Measurements from ENCODE around the gene CUEDC2.

DNA sequence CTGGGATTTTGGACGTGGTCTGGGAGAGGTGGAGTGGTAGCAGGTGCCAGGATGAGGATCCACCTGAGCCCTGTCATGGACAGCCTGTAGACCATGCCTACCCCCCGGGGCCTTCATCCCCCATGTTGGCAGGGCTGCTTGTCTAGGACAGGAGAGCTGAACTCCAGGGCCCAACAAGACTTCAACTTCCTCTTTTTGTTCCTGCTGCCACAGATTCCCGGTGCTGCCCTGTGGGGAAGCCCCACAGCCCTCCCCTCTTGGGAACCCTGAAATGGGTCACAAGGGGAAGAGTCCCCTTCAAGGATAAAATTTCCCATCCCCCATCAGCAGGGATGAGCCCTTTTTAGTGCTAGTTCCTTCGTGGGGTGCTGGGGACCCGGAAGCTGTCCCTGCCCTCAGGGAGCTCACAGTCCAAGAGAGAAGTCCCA lies 1.3 kb upstream of the CUEDC2 start:
- TF ChIP-seq, protein P1, sequence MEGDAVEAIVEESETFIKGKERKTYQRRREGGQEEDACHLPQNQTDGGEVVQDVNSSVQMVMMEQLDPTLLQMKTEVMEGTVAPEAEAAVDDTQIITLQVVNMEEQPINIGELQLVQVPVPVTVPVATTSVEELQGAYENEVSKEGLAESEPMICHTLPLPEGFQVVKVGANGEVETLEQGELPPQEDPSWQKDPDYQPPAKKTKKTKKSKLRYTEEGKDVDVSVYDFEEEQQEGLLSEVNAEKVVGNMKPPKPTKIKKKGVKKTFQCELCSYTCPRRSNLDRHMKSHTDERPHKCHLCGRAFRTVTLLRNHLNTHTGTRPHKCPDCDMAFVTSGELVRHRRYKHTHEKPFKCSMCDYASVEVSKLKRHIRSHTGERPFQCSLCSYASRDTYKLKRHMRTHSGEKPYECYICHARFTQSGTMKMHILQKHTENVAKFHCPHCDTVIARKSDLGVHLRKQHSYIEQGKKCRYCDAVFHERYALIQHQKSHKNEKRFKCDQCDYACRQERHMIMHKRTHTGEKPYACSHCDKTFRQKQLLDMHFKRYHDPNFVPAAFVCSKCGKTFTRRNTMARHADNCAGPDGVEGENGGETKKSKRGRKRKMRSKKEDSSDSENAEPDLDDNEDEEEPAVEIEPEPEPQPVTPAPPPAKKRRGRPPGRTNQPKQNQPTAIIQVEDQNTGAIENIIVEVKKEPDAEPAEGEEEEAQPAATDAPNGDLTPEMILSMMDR (tag by site-specific recombination; IDR thresholded peaks at IDR 0.05), result no peak
- TF ChIP-seq ZNF324 (tag by site-specific recombination; IDR thresholded peaks at IDR 0.05), result no peak
- TF ChIP-seq, protein P2, sequence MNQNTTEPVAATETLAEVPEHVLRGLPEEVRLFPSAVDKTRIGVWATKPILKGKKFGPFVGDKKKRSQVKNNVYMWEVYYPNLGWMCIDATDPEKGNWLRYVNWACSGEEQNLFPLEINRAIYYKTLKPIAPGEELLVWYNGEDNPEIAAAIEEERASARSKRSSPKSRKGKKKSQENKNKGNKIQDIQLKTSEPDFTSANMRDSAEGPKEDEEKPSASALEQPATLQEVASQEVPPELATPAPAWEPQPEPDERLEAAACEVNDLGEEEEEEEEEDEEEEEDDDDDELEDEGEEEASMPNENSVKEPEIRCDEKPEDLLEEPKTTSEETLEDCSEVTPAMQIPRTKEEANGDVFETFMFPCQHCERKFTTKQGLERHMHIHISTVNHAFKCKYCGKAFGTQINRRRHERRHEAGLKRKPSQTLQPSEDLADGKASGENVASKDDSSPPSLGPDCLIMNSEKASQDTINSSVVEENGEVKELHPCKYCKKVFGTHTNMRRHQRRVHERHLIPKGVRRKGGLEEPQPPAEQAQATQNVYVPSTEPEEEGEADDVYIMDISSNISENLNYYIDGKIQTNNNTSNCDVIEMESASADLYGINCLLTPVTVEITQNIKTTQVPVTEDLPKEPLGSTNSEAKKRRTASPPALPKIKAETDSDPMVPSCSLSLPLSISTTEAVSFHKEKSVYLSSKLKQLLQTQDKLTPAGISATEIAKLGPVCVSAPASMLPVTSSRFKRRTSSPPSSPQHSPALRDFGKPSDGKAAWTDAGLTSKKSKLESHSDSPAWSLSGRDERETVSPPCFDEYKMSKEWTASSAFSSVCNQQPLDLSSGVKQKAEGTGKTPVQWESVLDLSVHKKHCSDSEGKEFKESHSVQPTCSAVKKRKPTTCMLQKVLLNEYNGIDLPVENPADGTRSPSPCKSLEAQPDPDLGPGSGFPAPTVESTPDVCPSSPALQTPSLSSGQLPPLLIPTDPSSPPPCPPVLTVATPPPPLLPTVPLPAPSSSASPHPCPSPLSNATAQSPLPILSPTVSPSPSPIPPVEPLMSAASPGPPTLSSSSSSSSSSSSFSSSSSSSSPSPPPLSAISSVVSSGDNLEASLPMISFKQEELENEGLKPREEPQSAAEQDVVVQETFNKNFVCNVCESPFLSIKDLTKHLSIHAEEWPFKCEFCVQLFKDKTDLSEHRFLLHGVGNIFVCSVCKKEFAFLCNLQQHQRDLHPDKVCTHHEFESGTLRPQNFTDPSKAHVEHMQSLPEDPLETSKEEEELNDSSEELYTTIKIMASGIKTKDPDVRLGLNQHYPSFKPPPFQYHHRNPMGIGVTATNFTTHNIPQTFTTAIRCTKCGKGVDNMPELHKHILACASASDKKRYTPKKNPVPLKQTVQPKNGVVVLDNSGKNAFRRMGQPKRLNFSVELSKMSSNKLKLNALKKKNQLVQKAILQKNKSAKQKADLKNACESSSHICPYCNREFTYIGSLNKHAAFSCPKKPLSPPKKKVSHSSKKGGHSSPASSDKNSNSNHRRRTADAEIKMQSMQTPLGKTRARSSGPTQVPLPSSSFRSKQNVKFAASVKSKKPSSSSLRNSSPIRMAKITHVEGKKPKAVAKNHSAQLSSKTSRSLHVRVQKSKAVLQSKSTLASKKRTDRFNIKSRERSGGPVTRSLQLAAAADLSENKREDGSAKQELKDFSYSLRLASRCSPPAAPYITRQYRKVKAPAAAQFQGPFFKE (tag by site-specific recombination; IDR thresholded peaks at IDR 0.05; ENCODE audit: borderline replicate concordance), result no peak
- TF ChIP-seq, protein P3, sequence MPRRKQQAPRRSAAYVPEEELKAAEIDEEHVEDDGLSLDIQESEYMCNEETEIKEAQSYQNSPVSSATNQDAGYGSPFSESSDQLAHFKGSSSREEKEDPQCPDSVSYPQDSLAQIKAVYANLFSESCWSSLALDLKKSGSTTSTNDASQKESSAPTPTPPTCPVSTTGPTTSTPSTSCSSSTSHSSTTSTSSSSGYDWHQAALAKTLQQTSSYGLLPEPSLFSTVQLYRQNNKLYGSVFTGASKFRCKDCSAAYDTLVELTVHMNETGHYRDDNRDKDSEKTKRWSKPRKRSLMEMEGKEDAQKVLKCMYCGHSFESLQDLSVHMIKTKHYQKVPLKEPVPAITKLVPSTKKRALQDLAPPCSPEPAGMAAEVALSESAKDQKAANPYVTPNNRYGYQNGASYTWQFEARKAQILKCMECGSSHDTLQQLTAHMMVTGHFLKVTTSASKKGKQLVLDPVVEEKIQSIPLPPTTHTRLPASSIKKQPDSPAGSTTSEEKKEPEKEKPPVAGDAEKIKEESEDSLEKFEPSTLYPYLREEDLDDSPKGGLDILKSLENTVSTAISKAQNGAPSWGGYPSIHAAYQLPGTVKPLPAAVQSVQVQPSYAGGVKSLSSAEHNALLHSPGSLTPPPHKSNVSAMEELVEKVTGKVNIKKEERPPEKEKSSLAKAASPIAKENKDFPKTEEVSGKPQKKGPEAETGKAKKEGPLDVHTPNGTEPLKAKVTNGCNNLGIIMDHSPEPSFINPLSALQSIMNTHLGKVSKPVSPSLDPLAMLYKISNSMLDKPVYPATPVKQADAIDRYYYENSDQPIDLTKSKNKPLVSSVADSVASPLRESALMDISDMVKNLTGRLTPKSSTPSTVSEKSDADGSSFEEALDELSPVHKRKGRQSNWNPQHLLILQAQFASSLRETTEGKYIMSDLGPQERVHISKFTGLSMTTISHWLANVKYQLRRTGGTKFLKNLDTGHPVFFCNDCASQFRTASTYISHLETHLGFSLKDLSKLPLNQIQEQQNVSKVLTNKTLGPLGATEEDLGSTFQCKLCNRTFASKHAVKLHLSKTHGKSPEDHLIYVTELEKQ (tag by site-specific recombination; IDR thresholded peaks at IDR 0.05; ENCODE audit: borderline replicate concordance), result no peak
- TF ChIP-seq ZNF354C (tag by site-specific recombination; IDR thresholded peaks at IDR 0.05; ENCODE audit: borderline replicate concordance, low read depth), result no peak
- TF ChIP-seq ZNF274 (IDR thresholded peaks at IDR 0.05; ENCODE audit: low read length), result no peak
- TF ChIP-seq ZNF274 (tag by site-specific recombination; IDR thresholded peaks at IDR 0.05; ENCODE audit: borderline replicate concordance), result no peak
